ENCODE results near the gene MRPS27. TPM values are rescaled to one million over a fixed set of nuclear protein-coding genes. Genes with fewer than 3 reads are reported as not detected.
A peak's percentile ranks its signal among the peaks of the same experiment; 100 is the strongest.

MRPS27 gene
- total RNA-seq, 2 donors from 2014 or later: 42.9 to 58.8 TPM

GRCh38 chr5:72252574-72253155, 67.4 kb downstream of the MRPS27 start:
- peak overlapping the region; percentile 56 for H3K4me3 ChIP-seq
- H3K9me3 ChIP-seq: no peaks in the 10 kb centered on the region
- no peaks in the 10 kb centered on the region for H3K36me3 ChIP-seq
- ATAC-seq (ENCODE audit: insufficient number of reproducible peaks, low FRiP score, low read depth): no peak
- no peaks in the 10 kb centered on the region for H3K27me3 ChIP-seq (replicated peaks; ENCODE audit: insufficient read depth)
- peaks cover 38 to 49% of the 10 kb centered on the region in 2 donors for H3K4me1 ChIP-seq (ENCODE audit: control insufficient read depth in 1 of 2, low read depth in 2 of 2)
- peak overlapping the region; percentile 59 to 75 for H3K27ac ChIP-seq
- TF ChIP-seq CTCF (IDR thresholded peaks at IDR 0.05): no peak
- DNase-seq (ENCODE audit: low spot score): no peak

- ATAC-seq (ENCODE audit: insufficient number of reproducible peaks, low FRiP score, low read depth) (no peak), DNase-seq (ENCODE audit: low spot score) (no peak)
- Histone ChIP-seq H3K36me3 (no peaks in the 10 kb centered on the region), H3K4me3 (no peak overlapping the region), H3K27me3 (replicated peaks; ENCODE audit: insufficient read depth) (no peaks in the 10 kb centered on the region), H3K4me1 (ENCODE audit: control insufficient read depth in 1 of 2, low read depth in 2 of 2) (peaks cover 45 to 56% of the 10 kb centered on the region in 2 donors), H3K27ac (peak overlapping the region; percentile 59 to 75), H3K9me3 (no peaks in the 10 kb centered on the region)
- no peak for TF ChIP-seq CTCF (IDR thresholded peaks at IDR 0.05)
Observed at GRCh38 chr5:72252008-72252407, 68.0 kb downstream of the MRPS27 start.

GRCh38 chr5:72251386-72251785, 68.7 kb downstream of the MRPS27 start:
- Histone ChIP-seq H3K4me3 (no peak overlapping the region), H3K36me3 (no peaks in the 10 kb centered on the region), H3K27ac (peak overlapping the region; percentile 59 to 75), H3K9me3 (no peaks in the 10 kb centered on the region), H3K4me1 (ENCODE audit: control insufficient read depth in 1 of 2, low read depth in 2 of 2) (peaks cover 50 to 62% of the 10 kb centered on the region in 2 donors), H3K27me3 (replicated peaks; ENCODE audit: insufficient read depth) (no peaks in the 10 kb centered on the region)
- DNase-seq (ENCODE audit: low spot score): no peak
- TF ChIP-seq CTCF (IDR thresholded peaks at IDR 0.05): no peak
- ATAC-seq (ENCODE audit: insufficient number of reproducible peaks, low FRiP score, low read depth): no peak

GRCh38 chr5:72248410-72248981, 71.5 kb downstream of the MRPS27 start:
- no peak for TF ChIP-seq CTCF (IDR thresholded peaks at IDR 0.05)
- DNase-seq (ENCODE audit: low spot score): peak; percentile 38

GRCh38 chr5:72246954-72247442, 73.0 kb downstream of the MRPS27 start:
- H3K4me3 ChIP-seq: no peak overlapping the region
- no peaks in the 10 kb centered on the region for H3K36me3 ChIP-seq
- peak overlapping the region; percentile 78 to 83 for H3K27ac ChIP-seq
- ATAC-seq (ENCODE audit: insufficient number of reproducible peaks, low FRiP score, low read depth) (no peak), DNase-seq (ENCODE audit: low spot score) (no peak)
- no peaks in the 10 kb centered on the region for H3K27me3 ChIP-seq (replicated peaks; ENCODE audit: insufficient read depth)
- H3K4me1 ChIP-seq (ENCODE audit: control insufficient read depth in 1 of 2, low read depth in 2 of 2): peaks cover 58 to 85% of the 10 kb centered on the region in 2 donors
- no peak for TF ChIP-seq CTCF (IDR thresholded peaks at IDR 0.05)
- no peaks in the 10 kb centered on the region for H3K9me3 ChIP-seq

More at GRCh38 chr5:72248410-72248981, 71.5 kb downstream of the MRPS27 start:
- Histone ChIP-seq H3K4me1 (ENCODE audit: control insufficient read depth in 1 of 2, low read depth in 2 of 2) (peaks cover 70 to 86% of the 10 kb centered on the region in 2 donors), H3K9me3 (no peaks in the 10 kb centered on the region), H3K27ac (peak overlapping the region; percentile 78 to 83), H3K4me3 (peak overlapping the region; percentile 26), H3K36me3 (no peaks in the 10 kb centered on the region), H3K27me3 (replicated peaks; ENCODE audit: insufficient read depth) (no peaks in the 10 kb centered on the region)
- peak; percentile 76 for ATAC-seq (ENCODE audit: insufficient number of reproducible peaks, low FRiP score, low read depth)
